HG03558 (cell line): Measurements from ENCODE around the gene MYO1D.
"Not testable (repeated sequence)": the region's sequence is repeated elsewhere in the genome, so short reads cannot be mapped to it uniquely, and the experiment has no call there.

Source experiments
- ATAC-seq: cut with Tn5 transposase; IDR thresholded peaks from one replicate; pipeline ENCODE4 v1.9.1; 2021; ENCODE audit warnings: moderate number of reproducible peaks; ENCODE audit not compliant: unreplicated experiment; ENCODE audit errors: extremely low read depth

The MYO1D gene

DNA sequence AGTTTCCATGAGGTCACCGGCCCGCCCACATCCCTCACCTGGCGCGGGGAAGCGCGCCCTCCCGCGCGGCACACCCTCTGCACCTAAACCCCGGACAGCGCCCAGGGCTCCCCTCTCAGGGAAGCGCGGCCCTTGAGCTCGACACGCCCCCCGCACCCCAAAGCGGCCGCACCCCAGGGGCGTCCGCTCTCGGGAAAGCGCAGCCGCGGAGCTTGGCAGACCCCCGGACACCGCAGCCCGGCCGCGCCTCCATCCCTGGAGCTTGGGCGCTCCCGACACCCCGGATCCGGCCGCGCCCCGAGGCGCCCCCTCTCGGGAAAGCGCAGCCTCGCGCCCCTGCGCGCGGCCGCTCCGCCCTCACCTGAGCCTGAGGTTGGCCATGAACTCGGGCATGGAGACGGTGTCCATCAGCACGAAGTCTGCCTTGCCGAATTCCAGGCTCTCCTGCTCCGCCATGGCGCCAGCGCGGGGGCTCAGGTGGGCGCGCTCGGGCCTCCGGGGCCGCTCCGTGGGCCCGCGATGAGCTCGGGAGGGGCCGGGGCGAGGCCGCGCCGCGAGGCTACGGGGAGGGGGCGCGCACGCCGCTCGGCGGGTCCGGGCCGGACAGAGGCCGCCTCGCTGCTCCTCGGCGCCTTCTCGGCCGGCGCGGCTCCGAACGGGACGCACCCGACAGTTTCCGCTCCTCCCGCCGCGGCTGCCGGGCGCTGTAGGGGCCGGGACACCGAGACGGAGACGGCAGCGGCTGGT, at the start of gene MYO1D:
TSS of gene MYO1D (minus strand) at position 708 of the 747 bp plus-strand sequence. CDS start at position 456, 252 bp downstream.
- peak; percentile 43 for ATAC-seq

DNA sequence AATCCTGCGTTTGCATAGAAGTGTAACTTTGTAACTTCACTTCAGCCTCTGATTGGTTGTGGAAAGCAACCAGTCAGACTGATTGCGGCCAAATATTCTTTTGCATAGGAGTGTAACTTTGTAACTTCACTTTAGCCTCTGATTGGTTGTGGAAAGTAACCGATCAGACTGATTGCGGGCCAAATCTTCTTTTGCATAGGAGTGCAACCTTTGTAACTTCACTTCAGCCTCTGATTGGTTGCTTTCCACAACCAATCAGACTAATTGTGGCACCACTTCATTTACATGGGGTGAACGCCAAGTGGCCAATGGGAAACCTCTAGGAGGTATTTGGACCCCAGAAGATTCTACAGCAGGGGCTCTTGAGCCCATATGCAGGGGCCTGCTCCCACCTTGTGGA, 49.3 kb upstream of the MYO1D start:
- ATAC-seq = no peak

DNA sequence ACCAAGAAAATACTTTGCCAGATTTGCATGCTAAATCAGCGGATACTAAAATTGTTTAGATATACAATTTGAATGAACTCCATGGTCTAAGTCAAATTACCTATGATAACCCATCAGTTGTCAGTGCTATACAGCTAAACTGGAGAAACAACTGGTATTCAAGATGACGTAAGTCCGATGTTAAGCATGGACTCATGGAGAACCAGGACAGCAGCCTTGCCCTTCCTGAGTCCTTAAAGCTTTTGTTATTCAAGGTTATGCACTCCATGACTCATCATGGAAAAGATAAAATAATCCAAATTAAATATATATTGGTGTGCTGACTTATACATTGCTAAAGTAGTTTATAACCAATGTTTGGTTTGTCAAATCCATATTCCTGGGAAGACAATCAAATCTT, 47.0 kb upstream of the MYO1D start:
- not testable (repeated sequence) for ATAC-seq

GRCh38 chr17:32921017-32921416, 44.1 kb upstream of the MYO1D start:
- no peak for ATAC-seq

DNA sequence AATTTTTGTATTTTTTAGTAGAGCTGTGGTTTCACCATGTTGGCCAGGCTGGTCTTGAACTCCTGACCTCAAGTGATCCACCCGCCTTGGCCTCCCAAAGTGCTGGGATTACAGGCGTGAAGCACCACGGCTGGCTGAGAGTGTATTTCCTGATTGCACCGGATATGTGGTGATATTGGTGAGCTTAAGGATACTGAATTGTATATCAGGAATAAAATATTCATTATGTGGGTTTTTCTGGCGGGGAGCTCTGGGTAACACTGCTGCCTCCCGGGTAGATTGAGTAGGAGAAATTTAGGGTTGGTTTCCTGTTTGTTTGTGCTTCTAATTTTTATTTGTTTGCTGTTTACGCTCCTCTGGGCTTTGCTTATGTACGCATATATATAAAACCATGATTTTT, 43.4 kb upstream of the MYO1D start:
- ATAC-seq = no peak

DNA sequence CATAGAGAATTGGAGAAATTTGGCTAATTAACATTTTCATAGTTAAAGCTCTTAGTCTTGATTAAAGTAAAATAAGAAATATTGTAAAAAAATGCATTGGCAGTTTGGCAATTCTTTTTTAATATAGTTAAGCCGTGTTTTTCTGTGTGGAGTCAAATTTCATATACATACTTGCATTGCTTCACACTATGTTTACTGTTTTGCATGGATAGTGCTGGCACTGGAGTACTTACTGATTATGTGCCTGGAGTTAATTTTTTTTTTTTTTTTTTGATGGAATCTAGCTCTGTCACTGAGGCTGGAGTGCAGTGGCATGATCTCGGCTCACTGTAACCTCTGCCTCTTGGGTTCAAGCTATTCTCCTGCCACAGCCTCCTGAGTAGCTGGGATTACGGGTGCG, 43.0 kb upstream of the MYO1D start:
- not testable (repeated sequence) for ATAC-seq

- no peak for ATAC-seq
These were observed 40.9 kb upstream of the MYO1D start for GRCh38 chr17:32917842-32918241.

GRCh38 chr17:32917081-32917480, 40.2 kb upstream of the MYO1D start:
- ATAC-seq = no peak

- no peak for ATAC-seq
These were observed 39.2 kb upstream of the MYO1D start for GRCh38 chr17:32916134-32916533.

- no peak for ATAC-seq
These were observed 38.3 kb upstream of the MYO1D start for GRCh38 chr17:32915245-32915644.

DNA sequence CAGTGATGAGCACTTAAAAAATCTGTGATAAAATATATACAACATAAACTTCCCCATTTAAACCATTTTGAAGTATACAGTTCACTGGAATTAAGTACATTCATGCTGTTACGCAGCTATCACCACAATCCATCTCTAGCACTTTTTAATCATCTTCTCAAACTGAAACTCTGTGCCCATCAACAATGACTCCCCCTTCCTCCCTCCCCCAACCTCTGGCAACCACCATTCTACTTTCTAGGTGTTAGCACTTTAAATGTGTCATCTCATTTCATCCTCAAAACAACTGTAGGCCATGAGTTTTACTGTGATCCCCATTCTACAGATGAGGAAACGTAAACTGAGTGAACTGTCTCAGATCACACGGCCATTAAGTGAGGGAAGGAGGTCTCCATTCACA, 37.3 kb upstream of the MYO1D start:
- ATAC-seq = no peak

DNA sequence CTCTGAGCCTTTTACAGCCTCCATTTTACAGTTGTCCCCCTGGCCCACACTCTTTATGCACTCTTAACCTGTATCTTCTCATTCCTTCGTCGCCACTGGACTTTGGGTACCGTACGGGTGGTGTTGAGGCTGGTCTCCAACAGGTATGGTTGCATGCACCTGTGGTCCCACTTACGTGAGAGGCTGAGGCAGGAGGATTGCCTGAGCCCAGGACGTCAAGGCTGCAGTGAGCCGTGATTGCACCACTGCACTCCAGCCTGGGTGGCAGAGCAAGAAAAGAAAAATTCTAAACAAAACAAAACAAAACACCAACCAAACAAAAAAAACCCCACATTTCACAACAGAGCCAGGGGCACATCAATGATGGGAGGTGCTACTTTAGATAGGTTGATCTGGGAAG, 36.7 kb upstream of the MYO1D start:
- ATAC-seq = no peak

DNA sequence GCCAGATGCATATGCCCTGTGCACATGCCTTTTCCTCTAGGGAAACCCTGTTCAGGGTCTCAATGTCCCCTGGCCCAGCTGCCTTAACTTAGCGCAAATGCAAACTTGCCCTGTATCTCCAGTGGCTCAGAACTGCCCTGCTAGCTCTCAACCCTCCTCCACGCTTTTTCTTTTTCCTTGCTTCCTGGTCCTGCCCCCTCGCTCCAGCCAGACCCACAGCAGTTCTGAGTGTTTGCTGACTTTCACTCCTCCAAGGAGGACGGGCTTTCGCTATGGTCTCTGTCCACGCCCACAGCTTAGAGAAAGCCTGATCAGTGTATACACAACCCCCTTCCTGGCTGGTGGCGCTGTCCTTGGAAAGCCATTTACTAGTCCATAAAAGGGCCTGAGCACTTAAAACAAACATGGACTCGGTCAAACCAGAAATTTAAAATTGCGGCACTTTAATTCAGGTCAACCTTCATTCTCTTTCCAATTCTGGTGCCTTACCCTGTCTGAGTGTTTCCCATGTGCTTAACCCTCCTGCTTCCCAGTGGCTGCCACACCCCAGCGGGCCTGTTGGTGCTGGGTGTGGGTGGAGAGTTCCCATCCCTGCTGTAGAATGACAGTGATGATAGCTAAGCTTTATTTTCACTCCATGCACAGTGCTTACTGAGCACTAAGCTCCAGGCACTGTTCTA, 35.4 kb upstream of the MYO1D start:
- no peak for ATAC-seq

- no peak for ATAC-seq
These were observed 33.8 kb upstream of the MYO1D start for GRCh38 chr17:32910769-32911168.

GRCh38 chr17:32909787-32910369, 33.0 kb upstream of the MYO1D start:
- ATAC-seq = no peak

DNA sequence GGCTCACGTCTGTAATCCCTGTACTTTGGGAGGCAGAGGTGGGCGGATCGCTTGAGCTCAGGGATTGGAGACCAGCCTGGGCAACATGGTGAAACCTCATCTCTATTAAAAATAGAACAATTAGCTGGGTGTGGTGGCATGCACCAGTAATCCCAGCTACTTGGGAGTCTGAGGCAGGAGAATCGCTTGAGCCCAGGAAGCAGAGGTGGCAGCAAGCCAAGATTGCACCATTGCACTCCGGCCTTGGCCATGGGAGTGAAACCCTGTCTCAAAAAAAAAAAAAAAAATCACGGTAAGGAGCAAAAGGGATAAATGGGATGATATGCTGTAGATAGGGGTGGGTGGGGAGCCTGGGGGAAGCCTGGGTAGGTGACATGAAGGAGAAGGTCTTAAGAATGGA, 30.7 kb upstream of the MYO1D start:
- ATAC-seq = no peak

- ATAC-seq = no peak
These were observed 28.0 kb upstream of the MYO1D start for GRCh38 chr17:32904891-32905290.

DNA sequence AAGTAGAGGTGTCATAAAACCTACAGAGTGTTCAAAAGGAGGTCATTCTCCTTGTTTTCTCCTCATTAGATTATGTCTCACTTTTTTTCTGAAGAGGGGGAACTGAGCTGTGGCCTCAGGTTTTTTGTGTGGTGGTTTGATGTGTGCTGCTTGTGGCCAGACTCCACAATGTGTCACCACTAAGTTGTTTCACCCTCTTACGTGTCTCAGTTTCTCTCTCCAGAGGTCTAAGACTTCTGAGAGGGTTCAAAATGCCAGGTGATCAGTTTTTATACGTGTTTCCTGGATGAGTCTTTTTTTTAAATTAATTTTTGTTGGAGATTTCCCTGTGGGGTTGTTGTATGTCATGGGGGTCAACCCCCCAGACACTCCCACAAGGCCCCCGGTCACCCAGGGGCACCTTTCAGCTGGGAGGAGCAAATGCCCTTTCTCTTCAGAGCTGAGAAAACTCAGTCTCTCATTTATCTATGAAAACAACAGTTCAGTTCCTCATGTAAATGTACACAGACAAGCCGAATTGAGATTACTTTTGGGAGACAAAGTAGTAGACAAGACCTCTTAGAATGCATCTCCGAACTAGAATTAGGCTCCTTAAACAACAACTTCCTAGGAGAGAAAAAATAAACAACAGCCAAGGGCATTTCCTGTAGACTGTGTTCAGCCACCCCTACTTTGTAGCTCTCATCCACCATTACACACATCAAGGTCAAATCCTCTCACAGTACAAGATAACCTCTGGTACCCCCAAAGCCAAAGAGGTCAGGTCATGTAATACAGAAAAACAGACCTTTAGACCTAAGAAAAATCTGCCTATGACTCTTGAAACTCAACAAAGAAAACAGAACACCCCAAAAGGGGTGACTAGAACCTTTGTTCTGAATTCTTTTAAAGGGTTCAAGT, 27.1 kb upstream of the MYO1D start:
- no peak for ATAC-seq

DNA sequence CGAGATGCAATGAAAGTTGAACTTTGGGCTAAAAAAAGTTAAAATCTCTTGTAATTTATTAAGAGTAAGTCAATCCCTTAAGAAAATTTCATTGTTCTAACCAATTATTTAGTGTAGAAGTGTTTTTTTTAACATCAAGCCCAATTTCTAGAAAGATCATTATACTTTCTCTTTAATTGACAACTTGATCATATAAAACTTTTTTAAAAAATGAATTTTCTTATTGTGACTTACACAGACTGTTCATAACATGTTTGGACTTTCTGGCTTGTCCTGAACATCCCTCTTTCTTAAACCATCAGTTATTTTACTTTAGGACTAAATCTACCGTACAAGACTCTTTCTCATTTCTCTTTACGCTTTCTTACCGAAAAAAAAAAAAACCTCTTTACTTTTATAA, 24.8 kb upstream of the MYO1D start:
- ATAC-seq = no peak

DNA sequence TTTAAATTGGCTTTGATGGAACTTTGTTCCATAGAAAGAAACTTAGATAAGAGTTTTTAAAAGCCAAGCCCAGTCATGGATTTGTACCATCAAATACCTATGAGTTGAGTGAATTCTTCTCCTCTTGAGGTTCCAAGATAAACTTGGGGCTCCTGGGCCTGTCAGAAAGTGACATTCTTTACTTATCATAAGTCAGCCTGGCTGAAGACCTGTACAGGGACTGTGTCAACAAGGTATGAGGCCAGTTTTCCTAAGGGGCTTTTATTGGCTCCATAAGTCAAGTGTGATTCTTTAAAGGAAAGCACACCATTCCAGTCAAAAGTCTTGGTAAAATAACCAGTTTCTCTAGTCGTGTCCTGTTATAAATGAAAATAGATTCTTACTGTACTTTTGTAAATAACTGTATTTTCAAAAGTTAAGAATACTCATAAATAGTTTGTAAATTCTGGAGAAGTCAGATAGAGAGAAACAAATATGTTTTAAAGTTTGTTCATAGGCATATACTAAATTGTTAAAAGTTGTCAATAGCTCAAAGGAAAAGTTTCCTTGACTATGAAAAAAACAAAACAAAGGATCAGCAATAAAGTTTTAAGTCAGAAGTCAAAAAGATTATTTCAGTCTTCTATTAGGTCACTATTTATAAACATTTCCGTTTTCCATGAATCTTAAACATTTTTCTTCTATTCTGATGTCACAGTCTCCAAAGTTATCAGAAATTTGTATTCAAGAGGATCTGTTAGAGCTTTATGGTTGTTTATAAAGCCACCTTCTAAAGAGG, 22.5 kb upstream of the MYO1D start:
- no peak for ATAC-seq
